OCI-LY3 (cell line): Measurements from ENCODE around the gene PITPNM3.

Source experiments
- H2AFZ ChIP-seq: fragments of 200-600, 300-600 bp; shearing (Covaris generic); 2 replicates; pipeline ENCODE4 v1.6.0; 2014; ENCODE audit warnings: antibody characterized with exemption, low read depth, low read length
- H3K27ac ChIP-seq: fragments of 200-600, 300-600 bp; sonication (generic); 2 replicates; pipeline ENCODE4 v1.5.1; 2014; ENCODE audit warnings: mild to moderate bottlenecking, low read length, moderate library complexity, mixed read lengths
- H3K27me3 ChIP-seq: fragments of 200-600, 300-600 bp; sonication (generic); 2 replicates; pipeline ENCODE4 v1.6.1; 2014; ENCODE audit warnings: low read depth, low read length, mixed read lengths
- H3K36me3 ChIP-seq: fragments of 200-600, 300-600 bp; sonication (generic); replicated peaks from 2 replicates; pipeline ENCODE3; 2014; ENCODE audit warnings: low read depth, low read length, mixed read lengths
- H3K4me1 ChIP-seq: fragments of 300-600, 200-600 bp; sonication (generic); 2 replicates; pipeline ENCODE4 v1.6.1; 2014; ENCODE audit warnings: low read length, mixed read lengths
- H3K4me2 ChIP-seq: fragments of 200-600, 300-600 bp; sonication (generic); 2 replicates; pipeline ENCODE4 v1.6.1; 2014; ENCODE audit warnings: low read length, mixed read lengths
- H3K4me3 ChIP-seq: fragments of 300-600, 200-600 bp; sonication (generic); 2 replicates; pipeline ENCODE4 v1.5.1; 2014; ENCODE audit warnings: antibody characterized with exemption, mild to moderate bottlenecking, low read length, moderate library complexity
- H3K79me2 ChIP-seq: fragments of 300-600, 200-600 bp; shearing (Covaris generic); 2 replicates; pipeline ENCODE4 v1.6.1; 2014; ENCODE audit warnings: mild to moderate bottlenecking, low read length, mixed read lengths
- H3K9ac ChIP-seq: fragments of 300-600, 200-600 bp; shearing (Covaris generic); 2 replicates; pipeline ENCODE4 v1.6.0; 2014; ENCODE audit warnings: mild to moderate bottlenecking, low read length, moderate library complexity
- H3K9me3 ChIP-seq: fragments of 200-600, 300-600 bp; shearing (Covaris generic); 2 replicates; pipeline ENCODE4 v1.6.1; 2014; ENCODE audit warnings: low read length, mixed read lengths; ENCODE audit not compliant: insufficient read depth
- H4K20me1 ChIP-seq: fragments of 200-600, 300-600 bp; sonication (generic); 2 replicates; pipeline ENCODE4 v1.6.1; 2016; ENCODE audit warnings: low read length, mixed read lengths; ENCODE audit not compliant: insufficient read depth
- CTCF ChIP-seq: fragments of 200-600, 300-600 bp; sonication (generic); IDR thresholded peaks from 2 replicates; pipeline ENCODE4 v1.5.1; 2014; ENCODE audit warnings: antibody characterized with exemption, low read length, low read depth
- EZH2phosphoT487 ChIP-seq: fragments of 200-600 bp; shearing (Covaris generic); IDR thresholded peaks from 2 replicates; pipeline ENCODE4 v1.6.1; 2018; ENCODE audit warnings: antibody characterized with exemption, mixed run types, low read depth

Gene PITPNM3

GRCh38 chr17:6482105-6482455, 74.3 kb downstream of the PITPNM3 start:
- Histone ChIP-seq H3K4me3 (no peak overlapping the region), H3K4me1 (no peaks in the 10 kb centered on the region), H3K36me3 (no peaks in the 10 kb centered on the region), H2AFZ (no peak overlapping the region), H3K9me3 (no peaks in the 10 kb centered on the region), H3K27ac (no peak overlapping the region), H3K4me2 (no peak overlapping the region), H3K79me2 (no peaks in the 10 kb centered on the region), H3K27me3 (no peaks in the 10 kb centered on the region; the same call in 1 of the 2 replicates), H4K20me1 (no peaks in the 10 kb centered on the region), H3K9ac (no peak overlapping the region)
- TF ChIP-seq CTCF (no peak), EZH2phosphoT487 (no peak)

DNA sequence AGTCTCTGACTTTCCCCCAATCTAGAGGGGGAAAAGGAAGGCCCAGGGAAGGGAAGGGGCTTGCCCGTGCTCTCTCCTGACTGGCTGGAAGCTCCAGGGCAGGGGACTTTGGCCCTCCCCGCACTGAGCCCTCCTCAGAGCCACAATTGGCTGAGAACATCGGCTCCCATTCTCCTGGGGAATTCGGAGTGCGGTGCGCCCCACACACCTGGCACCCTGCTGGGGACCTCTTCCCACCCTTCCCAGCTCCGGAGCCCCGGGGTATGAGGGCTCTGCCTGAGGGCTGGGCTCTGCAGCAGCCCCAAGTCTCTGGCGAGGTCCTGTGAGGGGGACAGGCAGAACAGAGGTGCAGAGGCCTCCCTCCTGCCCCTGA, 76.1 kb downstream of the PITPNM3 start:
- TF ChIP-seq CTCF (no peak), EZH2phosphoT487 (no peak)
- Histone ChIP-seq H3K27me3 (no peaks in the 10 kb centered on the region; the same call in 1 of the 2 replicates), H3K4me3 (no peak overlapping the region), H3K27ac (no peak overlapping the region), H3K4me1 (no peaks in the 10 kb centered on the region), H3K79me2 (no peaks in the 10 kb centered on the region), H3K36me3 (no peaks in the 10 kb centered on the region), H3K9ac (no peak overlapping the region), H4K20me1 (no peaks in the 10 kb centered on the region), H2AFZ (no peak overlapping the region), H3K4me2 (no peak overlapping the region), H3K9me3 (no peaks in the 10 kb centered on the region)

- no peak overlapping the region for H2AFZ ChIP-seq
- no peaks in the 10 kb centered on the region for H3K36me3 ChIP-seq
- H3K4me3 ChIP-seq, result no peak overlapping the region
- no peaks in the 10 kb centered on the region for H3K4me1 ChIP-seq
- H3K27ac ChIP-seq, result no peak overlapping the region
- H3K9me3 ChIP-seq, result no peaks in the 10 kb centered on the region
- no peaks in the 10 kb centered on the region for H3K79me2 ChIP-seq
- H3K4me2 ChIP-seq, result no peak overlapping the region
- no peaks in the 10 kb centered on the region; the same call in 1 of the 2 replicates for H3K27me3 ChIP-seq
- H3K9ac ChIP-seq, result no peak overlapping the region
- TF ChIP-seq EZH2phosphoT487 (no peak), CTCF (no peak)
- H4K20me1 ChIP-seq, result no peaks in the 10 kb centered on the region
Observed at GRCh38 chr17:6479622-6480302, 76.6 kb downstream of the PITPNM3 start.

GRCh38 chr17:6478486-6478885, 77.9 kb downstream of the PITPNM3 start:
- no peaks in the 10 kb centered on the region for H4K20me1 ChIP-seq
- no peak for TF ChIP-seq EZH2phosphoT487
- no peak for TF ChIP-seq CTCF
- H3K79me2 ChIP-seq, result no peaks in the 10 kb centered on the region
- no peak overlapping the region for H3K27ac ChIP-seq
- H3K9ac ChIP-seq, result no peak overlapping the region
- no peaks in the 10 kb centered on the region for H3K36me3 ChIP-seq
- no peaks in the 10 kb centered on the region for H3K9me3 ChIP-seq
- no peak overlapping the region for H3K4me2 ChIP-seq
- no peaks in the 10 kb centered on the region for H3K4me1 ChIP-seq
- H3K4me3 ChIP-seq, result no peak overlapping the region
- no peak overlapping the region for H2AFZ ChIP-seq
- no peaks in the 10 kb centered on the region; the same call in 1 of the 2 replicates for H3K27me3 ChIP-seq
